Islet of Langerhans (tissue), 1 donor: ENCODE data around the gene PCDHGA8.
"Not testable (repeated sequence)": the region's sequence is repeated elsewhere in the genome, so short reads cannot be mapped to it uniquely, and the experiment has no call there.

Experiments
- FAIRE-seq: peaks from one replicate; lab custom pipeline; 2011; peaks lifted over from hg19 to GRCh38; lab: Jason Lieb, UNC

PCDHGA8 gene

DNA sequence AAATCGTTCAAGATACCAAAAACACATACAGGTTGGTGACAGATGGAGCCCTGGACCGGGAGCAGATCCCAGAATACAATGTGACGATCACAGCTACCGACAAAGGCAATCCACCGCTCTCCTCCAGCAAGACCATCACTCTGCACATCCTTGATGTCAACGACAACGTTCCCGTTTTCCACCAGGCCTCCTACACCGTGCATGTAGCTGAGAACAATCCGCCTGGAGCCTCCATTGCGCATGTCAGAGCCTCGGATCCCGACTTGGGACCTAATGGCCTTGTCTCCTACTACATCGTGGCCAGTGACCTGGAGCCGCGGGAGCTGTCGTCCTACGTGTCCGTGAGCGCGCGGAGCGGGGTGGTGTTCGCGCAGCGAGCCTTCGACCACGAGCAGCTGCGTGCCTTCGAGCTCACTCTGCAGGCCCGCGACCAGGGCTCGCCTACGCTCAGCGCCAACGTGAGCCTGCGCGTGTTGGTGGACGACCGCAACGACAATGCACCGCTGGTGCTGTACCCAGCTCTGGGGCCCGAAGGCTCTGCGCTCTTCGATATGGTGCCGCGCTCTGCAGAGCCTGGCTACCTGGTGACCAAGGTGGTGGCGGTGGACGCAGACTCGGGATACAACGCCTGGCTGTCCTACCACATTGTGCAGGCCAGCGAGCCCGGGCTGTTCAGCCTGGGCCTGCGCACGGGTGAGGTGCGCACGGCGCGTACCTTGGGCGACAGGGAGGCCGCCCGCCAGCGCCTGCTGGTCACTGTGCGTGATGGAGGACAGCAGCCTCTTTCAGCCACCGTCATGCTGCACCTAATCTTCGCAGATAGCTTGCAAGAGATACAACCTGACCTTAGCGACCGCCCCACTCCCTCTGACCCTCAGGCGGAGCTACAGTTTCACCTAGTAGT, 20.6 kb upstream of the PCDHGA8 start:
- no peak for FAIRE-seq

DNA sequence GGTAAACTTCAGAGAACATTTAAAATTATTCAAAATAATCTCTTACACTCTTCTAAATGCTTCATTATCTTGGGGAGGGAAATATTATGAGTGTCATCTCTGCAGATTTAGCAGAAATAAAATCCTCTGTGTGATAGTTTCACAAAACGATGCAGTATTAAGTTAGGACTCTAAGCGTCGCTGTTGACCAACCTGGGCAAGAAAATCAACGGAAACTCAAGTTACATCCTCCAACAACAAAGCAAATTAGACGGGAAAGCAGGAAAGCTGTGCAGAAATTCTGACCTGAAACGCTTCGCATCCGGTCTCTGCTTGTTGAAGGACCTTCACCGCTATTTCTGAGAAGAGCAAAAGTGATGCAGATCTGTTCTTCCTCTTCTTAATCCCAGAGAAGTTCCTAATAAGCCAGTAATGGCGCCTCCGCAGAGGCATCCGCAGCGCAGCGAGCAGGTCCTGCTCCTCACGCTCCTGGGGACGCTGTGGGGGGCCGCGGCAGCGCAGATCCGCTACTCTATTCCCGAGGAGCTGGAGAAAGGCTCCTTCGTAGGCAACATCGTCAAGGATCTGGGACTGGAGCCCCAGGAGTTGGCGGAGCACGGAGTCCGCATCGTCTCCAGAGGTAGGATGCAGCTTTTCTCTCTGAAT, 18.6 kb upstream of the PCDHGA8 start, which contains the start of gene PCDHGA6:
TSS of gene PCDHGA6 (plus strand) at position 219 of the 645 bp plus-strand sequence. CDS start at position 412, 193 bp downstream.
- no peak for FAIRE-seq

DNA sequence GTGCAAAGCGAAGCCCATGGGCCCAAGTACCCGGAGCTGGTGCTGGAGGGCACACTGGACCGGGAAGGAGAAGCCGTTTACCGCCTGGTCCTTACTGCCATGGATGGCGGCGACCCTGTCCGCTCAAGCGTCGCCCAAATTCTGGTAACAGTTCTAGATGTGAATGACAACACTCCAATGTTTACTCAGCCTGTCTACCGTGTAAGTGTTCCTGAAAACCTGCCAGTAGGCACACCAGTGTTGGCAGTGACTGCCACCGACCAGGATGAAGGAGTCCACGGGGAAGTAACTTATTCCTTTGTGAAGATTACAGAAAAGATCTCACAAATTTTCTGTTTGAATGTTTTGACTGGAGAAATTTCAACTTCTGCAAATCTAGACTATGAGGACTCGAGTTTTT, 17.8 kb upstream of the PCDHGA8 start:
- no peak for FAIRE-seq

DNA sequence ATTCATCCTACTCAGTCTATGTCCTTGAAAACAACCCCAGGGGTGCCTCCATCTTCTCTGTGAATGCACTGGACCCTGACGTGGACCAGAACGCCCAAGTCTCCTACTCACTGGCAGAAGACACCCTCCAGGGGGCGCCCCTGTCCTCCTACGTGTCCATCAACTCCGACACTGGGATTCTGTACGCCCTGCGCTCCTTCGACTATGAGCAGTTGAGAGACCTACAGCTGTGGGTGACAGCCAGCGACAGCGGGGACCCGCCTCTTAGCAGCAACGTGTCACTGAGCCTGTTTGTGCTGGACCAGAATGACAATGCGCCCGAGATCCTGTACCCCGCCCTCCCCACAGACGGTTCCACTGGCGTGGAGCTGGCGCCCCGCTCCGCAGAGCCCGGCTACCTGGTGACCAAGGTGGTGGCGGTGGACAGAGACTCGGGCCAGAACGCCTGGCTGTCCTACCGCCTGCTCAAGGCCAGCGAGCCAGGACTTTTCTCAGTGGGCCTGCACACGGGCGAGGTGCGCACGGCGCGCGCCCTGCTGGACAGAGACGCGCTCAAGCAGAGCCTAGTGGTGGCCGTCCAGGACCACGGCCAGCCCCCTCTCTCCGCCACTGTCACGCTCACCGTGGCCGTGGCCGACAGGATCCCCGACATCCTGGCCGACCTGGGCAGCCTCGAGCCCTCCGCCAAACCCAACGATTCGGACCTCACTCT, 16.8 kb upstream of the PCDHGA8 start:
- not testable (repeated sequence) for FAIRE-seq

DNA sequence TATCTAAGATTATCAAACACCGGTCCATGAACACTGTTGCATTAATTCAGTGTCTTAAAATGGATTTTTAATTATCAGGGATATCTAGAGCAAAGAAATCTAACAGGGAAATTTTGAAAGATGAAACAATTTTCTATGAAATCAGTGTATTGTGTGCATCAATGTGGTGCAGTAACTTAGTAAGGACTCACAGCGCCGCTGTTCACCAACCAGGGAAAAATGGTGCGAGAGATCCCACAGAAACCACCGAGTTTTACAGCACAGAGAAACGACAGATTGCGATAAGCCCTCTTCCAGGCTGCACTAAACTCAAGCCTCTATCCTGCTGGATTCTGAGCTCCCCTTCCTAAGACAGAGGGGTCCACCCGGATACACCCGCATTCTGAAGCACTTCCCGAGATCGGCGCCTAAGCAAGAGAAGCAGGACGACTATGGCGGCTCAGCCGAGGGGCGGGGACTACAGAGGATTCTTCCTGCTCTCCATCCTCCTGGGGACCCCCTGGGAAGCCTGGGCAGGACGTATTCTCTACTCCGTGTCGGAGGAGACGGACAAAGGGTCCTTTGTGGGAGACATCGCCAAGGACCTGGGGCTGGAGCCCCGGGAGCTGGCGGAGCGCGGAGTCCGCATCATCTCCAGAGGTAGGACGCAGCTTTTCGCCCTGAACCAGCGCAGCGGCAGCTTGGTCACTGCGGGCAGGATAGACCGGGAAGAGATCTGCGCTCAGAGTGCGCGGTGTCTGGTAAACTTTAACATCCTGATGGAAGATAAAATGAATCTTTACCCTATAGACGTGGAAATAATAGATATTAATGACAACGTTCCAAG, 9.8 kb upstream of the PCDHGA8 start, which contains the start of gene PCDHGA7:
TSS of gene PCDHGA7 (plus strand) at position 274 of the 826 bp plus-strand sequence. CDS start at position 432, 158 bp downstream.
- no peak for FAIRE-seq

DNA sequence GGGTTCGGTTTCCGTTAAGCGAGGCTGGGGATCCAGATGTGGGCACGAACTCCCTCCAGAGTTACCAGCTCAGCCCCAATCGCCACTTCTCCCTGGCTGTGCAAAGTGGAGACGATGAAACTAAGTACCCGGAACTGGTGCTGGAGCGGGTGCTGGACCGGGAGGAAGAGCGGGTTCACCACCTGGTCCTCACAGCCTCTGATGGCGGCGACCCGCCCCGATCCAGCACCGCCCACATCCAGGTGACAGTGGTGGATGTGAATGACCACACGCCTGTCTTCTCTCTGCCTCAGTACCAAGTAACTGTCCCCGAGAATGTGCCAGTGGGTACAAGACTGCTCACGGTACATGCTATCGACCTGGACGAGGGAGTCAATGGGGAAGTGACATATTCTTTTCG, 9.1 kb upstream of the PCDHGA8 start:
- no peak for FAIRE-seq

DNA sequence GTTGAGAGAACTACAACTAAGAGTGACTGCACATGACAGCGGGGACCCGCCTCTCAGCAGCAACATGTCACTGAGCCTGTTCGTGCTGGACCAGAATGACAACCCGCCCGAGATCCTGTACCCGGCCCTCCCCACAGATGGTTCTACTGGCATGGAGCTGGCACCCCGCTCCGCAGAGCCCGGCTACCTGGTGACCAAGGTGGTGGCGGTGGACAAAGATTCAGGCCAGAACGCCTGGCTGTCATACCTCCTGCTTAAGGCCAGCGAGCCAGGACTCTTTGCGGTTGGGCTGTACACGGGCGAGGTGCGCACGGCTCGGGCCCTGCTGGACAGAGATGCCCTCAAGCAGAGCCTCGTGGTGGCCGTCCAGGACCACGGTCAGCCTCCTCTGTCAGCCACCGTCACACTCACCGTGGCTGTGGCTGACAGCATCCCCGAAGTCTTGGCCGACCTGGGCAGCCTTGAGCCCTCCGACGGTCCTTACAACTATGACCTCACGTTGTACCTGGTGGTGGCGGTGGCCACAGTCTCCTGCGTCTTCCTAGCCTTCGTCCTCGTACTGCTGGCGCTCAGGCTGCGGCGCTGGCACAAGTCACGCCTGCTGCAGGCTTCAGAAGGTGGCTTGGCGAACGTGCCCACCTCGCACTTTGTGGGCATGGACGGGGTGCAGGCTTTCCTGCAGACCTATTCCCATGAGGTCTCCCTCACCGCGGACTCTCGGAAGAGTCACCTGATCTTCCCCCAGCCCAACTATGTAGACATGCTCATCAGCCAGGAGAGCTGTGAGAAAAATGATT, 7.8 kb upstream of the PCDHGA8 start:
- no peak for FAIRE-seq

DNA sequence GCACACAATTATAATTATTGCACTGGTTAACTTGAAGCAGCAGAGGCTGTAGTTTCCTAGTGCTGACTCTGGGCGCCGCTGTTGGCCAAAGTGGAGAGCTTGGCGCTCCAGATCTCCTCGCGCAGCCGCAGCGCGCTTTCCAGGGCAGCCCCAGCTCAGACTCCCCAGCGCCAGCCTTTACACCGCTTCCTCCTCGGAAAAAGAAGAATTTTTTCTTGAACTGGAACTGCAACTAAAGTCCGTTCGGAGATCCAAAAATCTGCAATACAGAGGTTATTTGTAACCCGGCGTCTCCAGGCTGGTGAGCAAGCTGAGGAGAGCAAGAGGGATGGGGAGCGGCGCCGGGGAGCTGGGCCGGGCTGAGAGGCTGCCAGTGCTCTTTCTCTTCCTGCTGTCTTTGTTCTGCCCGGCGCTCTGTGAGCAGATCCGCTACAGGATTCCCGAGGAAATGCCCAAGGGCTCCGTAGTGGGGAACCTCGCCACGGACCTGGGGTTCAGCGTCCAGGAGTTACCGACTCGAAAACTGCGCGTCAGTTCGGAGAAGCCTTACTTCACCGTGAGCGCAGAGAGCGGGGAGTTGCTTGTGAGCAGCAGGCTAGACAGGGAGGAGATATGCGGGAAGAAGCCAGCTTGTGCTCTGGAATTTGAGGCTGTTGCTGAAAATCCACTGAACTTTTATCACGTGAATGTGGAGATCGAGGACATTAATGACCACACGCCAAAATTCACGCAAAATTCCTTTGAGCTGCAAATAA, 4.7 kb upstream of the PCDHGA8 start, which contains the start of gene PCDHGB4:
TSS of gene PCDHGB4 (plus strand) at position 142 of the 755 bp plus-strand sequence. CDS start at position 329, 187 bp downstream.
- not testable (repeated sequence) for FAIRE-seq

DNA sequence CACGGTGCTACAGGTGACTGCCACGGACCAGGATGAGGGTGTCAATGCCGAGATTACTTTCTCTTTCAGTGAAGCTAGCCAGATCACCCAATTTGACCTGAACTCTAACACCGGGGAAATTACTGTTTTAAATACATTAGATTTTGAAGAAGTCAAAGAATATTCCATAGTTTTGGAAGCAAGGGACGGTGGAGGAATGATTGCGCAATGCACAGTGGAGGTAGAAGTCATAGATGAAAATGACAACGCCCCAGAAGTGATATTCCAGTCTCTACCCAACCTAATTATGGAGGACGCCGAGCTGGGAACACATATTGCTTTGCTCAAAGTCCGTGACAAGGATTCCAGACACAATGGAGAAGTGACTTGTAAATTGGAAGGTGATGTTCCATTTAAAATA, 3.8 kb upstream of the PCDHGA8 start:
- no peak for FAIRE-seq

DNA sequence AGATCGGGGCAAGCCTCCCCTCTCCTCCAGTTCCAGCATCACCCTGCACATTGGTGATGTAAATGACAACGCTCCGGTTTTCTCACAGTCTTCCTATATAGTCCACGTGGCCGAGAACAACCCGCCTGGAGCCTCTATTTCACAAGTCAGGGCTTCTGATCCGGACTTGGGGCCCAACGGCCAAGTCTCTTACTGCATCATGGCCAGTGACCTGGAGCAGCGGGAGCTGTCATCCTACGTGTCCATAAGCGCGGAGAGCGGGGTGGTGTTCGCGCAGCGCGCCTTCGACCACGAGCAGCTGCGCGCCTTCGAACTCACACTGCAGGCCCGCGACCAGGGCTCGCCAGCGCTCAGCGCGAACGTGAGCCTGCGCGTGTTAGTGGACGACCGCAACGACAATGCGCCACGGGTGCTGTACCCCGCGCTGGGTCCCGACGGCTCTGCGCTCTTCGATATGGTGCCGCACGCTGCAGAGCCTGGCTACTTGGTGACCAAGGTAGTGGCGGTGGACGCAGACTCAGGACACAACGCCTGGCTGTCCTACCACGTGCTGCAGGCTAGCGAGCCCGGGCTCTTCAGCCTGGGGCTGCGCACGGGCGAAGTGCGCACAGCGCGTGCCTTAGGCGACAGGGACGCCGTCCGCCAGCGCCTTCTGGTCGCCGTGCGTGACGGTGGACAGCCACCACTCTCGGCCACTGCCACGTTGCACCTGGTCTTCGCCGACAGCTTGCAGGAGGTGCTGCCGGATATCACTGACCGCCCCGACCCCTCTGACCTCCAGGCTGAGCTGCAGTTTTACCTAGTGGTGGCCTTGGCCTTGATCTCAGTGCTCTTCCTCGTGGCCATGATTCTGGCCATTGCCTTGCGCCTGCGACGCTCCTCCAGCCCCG, 3.0 kb upstream of the PCDHGA8 start:
- no peak for FAIRE-seq

DNA sequence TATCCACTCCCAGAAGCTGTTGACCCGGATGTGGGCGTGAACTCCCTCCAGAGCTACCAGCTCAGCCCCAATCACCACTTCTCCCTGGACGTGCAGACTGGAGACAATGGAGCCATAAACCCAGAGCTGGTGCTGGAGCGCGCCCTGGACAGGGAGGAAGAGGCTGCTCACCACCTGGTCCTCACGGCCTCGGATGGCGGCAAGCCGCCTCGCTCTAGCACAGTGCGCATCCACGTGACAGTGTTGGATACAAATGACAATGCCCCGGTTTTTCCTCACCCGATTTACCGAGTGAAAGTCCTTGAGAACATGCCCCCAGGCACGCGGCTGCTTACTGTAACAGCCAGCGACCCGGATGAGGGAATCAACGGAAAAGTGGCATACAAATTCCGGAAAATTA, 834 bp downstream of the PCDHGA8 start:
- FAIRE-seq, result no peak

DNA sequence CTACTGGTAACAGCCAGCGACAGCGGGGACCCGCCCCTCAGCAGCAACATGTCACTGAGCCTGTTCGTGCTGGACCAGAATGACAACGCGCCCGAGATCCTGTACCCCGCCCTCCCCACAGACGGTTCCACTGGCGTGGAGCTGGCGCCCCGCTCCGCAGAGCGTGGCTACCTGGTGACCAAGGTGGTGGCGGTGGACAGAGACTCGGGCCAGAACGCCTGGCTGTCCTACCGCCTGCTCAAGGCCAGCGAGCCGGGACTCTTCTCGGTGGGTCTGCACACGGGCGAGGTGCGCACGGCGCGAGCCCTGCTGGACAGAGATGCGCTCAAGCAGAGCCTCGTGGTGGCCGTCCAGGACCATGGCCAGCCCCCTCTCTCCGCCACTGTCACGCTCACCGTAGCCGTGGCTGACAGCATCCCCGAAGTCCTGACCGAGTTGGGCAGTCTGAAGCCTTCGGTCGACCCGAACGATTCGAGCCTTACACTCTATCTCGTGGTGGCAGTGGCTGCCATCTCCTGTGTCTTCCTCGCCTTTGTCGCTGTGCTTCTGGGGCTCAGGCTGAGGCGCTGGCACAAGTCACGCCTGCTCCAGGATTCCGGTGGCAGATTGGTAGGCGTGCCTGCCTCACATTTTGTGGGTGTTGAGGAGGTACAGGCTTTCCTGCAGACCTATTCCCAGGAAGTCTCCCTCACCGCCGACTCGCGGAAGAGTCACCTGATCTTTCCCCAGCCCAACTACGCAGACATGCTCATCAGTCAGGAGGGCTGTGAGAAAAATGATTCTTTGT, 2.2 kb downstream of the PCDHGA8 start:
- FAIRE-seq, result not testable (repeated sequence)

DNA sequence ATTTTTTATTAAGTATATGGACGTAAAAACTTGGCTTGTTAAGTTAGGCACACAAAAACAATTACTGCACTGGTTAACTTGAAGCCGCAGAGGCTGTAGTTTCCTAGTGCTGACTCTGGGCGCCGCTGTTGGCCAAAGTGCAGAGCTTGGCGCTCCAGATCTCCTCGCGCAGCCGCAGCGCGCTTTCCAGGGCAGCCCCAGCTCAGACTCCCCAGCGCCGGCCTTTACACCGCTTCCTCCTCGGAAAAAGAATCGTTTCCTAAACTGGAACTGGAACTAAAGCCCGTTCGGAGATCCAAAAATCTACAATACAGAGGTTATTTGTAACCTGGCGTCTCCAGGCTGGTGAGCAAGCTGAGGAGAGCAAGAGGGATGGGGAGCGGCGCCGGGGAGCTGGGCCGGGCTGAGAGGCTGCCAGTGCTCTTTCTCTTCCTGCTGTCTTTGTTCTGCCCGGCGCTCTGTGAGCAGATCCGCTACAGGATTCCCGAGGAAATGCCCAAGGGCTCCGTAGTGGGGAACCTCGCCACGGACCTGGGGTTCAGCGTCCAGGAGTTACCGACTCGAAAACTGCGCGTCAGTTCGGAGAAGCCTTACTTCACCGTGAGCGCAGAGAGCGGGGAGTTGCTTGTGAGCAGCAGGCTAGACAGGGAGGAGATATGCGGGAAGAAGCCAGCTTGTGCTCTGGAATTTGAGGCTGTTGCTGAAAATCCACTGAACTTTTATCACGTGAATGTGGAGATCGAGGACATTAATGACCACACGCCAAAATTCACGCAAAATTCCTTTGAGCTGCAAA, 5.5 kb downstream of the PCDHGA8 start, which contains the start of gene PCDHGB5:
TSS of gene PCDHGB5 (plus strand) at position 192 of the 796 bp plus-strand sequence. CDS start at position 373, 181 bp downstream.
- FAIRE-seq, result not testable (repeated sequence)

DNA sequence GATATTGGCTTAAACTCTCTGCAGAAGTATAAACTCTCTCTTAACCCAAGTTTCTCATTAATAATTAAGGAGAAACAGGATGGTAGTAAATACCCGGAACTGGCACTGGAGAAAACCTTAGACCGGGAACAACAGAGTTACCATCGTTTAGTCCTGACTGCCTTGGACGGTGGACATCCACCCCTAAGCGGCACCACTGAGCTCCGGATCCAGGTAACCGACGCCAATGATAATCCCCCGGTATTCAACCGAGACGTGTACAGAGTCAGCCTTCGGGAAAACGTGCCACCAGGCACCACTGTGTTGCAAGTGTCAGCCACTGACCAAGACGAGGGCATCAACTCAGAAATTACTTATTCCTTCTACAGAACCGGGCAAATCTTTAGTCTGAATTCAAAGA, 6.2 kb downstream of the PCDHGA8 start:
- no peak for FAIRE-seq

DNA sequence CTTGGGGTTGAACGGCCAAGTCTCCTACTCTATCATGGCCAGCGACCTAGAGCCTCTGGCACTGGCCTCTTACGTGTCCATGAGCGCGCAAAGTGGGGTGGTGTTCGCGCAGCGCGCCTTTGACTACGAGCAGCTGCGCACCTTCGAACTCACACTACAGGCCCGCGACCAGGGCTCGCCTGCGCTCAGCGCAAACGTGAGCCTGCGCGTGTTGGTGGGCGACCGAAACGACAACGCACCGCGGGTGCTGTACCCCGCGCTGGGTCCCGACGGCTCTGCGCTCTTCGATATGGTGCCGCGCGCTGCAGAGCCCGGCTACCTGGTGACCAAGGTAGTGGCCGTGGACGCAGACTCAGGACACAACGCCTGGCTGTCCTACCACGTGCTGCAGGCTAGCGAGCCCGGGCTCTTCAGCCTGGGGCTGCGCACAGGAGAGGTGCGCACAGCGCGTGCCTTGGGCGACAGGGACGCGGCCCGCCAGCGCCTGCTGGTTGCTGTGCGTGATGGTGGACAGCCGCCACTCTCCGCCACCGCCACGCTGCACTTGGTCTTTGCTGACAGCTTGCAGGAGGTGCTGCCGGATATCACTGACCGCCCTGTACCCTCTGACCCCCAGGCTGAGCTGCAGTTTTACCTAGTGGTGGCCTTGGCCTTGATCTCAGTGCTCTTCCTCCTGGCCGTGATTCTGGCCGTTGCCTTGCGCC, 7.3 kb downstream of the PCDHGA8 start:
- no peak for FAIRE-seq

DNA sequence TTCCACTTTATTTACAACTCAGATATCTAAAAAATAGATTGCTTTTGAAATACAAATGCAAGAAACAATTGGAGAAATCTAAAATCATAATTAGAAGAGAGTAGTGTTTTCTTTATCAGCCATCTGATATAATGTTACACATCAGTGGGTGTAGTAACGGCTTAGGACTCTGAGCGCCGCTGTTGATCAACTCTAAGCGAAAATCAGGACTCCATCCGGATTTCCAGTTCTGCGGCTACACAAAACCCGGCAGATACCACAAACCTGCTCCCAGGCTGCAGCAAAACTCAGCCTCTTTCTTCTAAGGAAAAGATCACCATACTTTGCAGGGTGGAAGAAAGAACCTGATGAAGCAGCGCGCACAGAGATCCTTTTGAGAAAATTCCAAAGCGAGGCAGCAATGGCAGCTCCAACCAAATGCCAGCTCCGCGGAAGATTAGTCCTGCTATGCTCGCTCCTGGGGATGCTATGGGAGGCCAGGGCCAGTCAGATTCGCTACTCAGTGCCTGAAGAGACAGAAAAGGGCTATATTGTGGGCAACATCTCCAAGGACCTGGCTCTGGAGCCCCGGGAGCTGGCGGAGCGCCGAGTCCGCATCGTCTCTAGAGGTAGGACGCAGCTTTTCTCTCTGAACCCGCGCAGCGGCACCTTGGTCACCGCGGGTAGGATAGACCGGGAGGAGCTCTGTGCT, 10.3 kb downstream of the PCDHGA8 start, which contains the start of gene PCDHGA9:
TSS of gene PCDHGA9 (plus strand) at position 226 of the 691 bp plus-strand sequence. CDS start at position 401, 175 bp downstream.
- FAIRE-seq, result no peak
